Liver (tissue), 9 donors: ENCODE data around the gene PSMD14. TPM values are rescaled to one million over a fixed set of nuclear protein-coding genes. Genes with fewer than 3 reads are reported as not detected.

Experiments used
- DNase-seq: peaks from one replicate; pipeline ENCODE4 v3.0.0-alpha.2; 2017; ENCODE audit warnings: low spot score
- H3K27ac ChIP-seq, 2 donors: one replicate each; pipeline ENCODE4 v1.7.0; 2013; ENCODE audit warnings: inconsistent platforms in 2 of 2, low read length in 2 of 2, control low read depth in 1 of 2, low read depth in 1 of 2, mild to moderate bottlenecking in 1 of 2
- H3K27me3 ChIP-seq, 4 donors: one replicate each; pipeline versions ENCODE4 v1.6.1 to v1.7.0; 2013; ENCODE audit warnings: low read length in 3 of 4, inconsistent platforms in 1 of 4, mild to moderate bottlenecking in 1 of 4, moderate library complexity in 1 of 4; ENCODE audit not compliant: control insufficient read depth in 4 of 4, insufficient read depth in 4 of 4
- H3K36me3 ChIP-seq, 4 donors: one replicate each; pipeline versions ENCODE4 v1.6.1 to v1.7.0; 2013; ENCODE audit warnings: low read length in 3 of 4, mild to moderate bottlenecking in 3 of 4, low read depth in 1 of 4, moderate library complexity in 1 of 4; ENCODE audit not compliant: control insufficient read depth in 4 of 4, insufficient read depth in 3 of 4
- H3K4me1 ChIP-seq, 4 donors: one replicate each; pipeline versions ENCODE4 v1.6.1 to v1.7.0; 2013; ENCODE audit warnings: low read length in 3 of 4, mild to moderate bottlenecking in 3 of 4, moderate library complexity in 1 of 4; ENCODE audit not compliant: control insufficient read depth in 4 of 4, insufficient read depth in 4 of 4
- H3K4me3 ChIP-seq, 3 donors: one replicate each; pipeline versions ENCODE4 v1.6.1 to v1.7.0; 2013; ENCODE audit warnings: low read length in 3 of 3, control low read depth in 1 of 3, low read depth in 1 of 3, mild to moderate bottlenecking in 1 of 3
- H3K9ac ChIP-seq, 2 donors: one replicate each; pipeline ENCODE4 v1.7.0; 2013; ENCODE audit warnings: low read length in 2 of 2, mild to moderate bottlenecking in 2 of 2, moderate library complexity in 2 of 2, control low read depth in 1 of 2, low read depth in 1 of 2
- H3K9me3 ChIP-seq, 4 donors: one replicate each; pipeline versions ENCODE4 v1.6.1 to v1.7.0; 2013; ENCODE audit warnings: low read length in 3 of 4; ENCODE audit not compliant: control insufficient read depth in 4 of 4
- ATF3 ChIP-seq: IDR thresholded peaks from 2 replicates; pipeline ENCODE4 v1.6.1; 2016; ENCODE audit warnings: antibody characterized with exemption
- CTCF ChIP-seq: fragments of 150-350 bp; IDR thresholded peaks from 2 replicates; pipeline ENCODE4 v1.5.1; 2017; ENCODE audit warnings: improper control_type of control experiment, low read depth, low read length; ENCODE audit not compliant: missing input control
- EGR1 ChIP-seq, 2 donors: IDR thresholded peaks; 2 replicates each; pipeline ENCODE4 v1.6.1; 2016 to 2018; ENCODE audit warnings: antibody characterized with exemption in 2 of 2, low read depth in 2 of 2
- FOXA1 ChIP-seq: IDR thresholded peaks from 2 replicates; pipeline ENCODE4 v1.6.1; 2016; ENCODE audit warnings: antibody characterized with exemption
- FOXA2 ChIP-seq: IDR thresholded peaks from 2 replicates; pipeline ENCODE4 v1.6.1; 2016; ENCODE audit warnings: antibody characterized with exemption
- GABPA ChIP-seq, 2 donors: IDR thresholded peaks in 1 of 2; conservative IDR thresholded peaks in 1 of 2; 2 replicates each; pipeline ENCODE4 v1.6.1; 2016; ENCODE audit warnings: antibody characterized with exemption in 2 of 2, mild to moderate bottlenecking in 1 of 2, moderate library complexity in 1 of 2
- HNF4A ChIP-seq, 2 donors: conservative IDR thresholded peaks; 2 replicates each; pipeline ENCODE4 v1.6.1; 2016; ENCODE audit warnings: antibody characterized with exemption in 2 of 2, mild to moderate bottlenecking in 2 of 2
- HNF4G ChIP-seq: IDR thresholded peaks from 2 replicates; pipeline ENCODE4 v1.6.1; 2016; ENCODE audit warnings: antibody characterized with exemption
- JUND ChIP-seq, 2 donors: IDR thresholded peaks; 2 replicates each; pipeline ENCODE4 v1.6.1; 2016; ENCODE audit warnings: antibody characterized with exemption in 2 of 2
- MAX ChIP-seq: IDR thresholded peaks from 2 replicates; pipeline ENCODE4 v1.6.1; 2016; ENCODE audit warnings: antibody characterized with exemption
- NR2F2 ChIP-seq: IDR thresholded peaks from 2 replicates; pipeline ENCODE4 v1.6.1; 2016; ENCODE audit warnings: antibody characterized with exemption
- RAD21 ChIP-seq, 2 donors: IDR thresholded peaks; 2 replicates each; pipeline ENCODE4 v1.6.1; 2016; ENCODE audit warnings: antibody characterized with exemption in 2 of 2, mild to moderate bottlenecking in 2 of 2
- REST ChIP-seq: IDR thresholded peaks from 2 replicates; pipeline ENCODE4 v1.6.1; 2016; ENCODE audit warnings: antibody characterized with exemption, mild to moderate bottlenecking
- RXRA ChIP-seq, 2 donors: IDR thresholded peaks; 2 replicates each; pipeline ENCODE4 v1.6.1; 2017 to 2018; ENCODE audit warnings: antibody characterized with exemption in 2 of 2, mild to moderate bottlenecking in 1 of 2
- SP1 ChIP-seq: IDR thresholded peaks from 2 replicates; pipeline ENCODE4 v1.6.1; 2018; ENCODE audit warnings: antibody characterized with exemption, mild to moderate bottlenecking
- TAF1 ChIP-seq: conservative IDR thresholded peaks from 2 replicates; pipeline ENCODE4 v1.6.1; 2016; ENCODE audit warnings: antibody characterized with exemption, mild to moderate bottlenecking
- YY1 ChIP-seq: IDR thresholded peaks from 2 replicates; pipeline ENCODE4 v1.6.1; 2016; ENCODE audit warnings: antibody characterized with exemption, mild to moderate bottlenecking
- ZBTB33 ChIP-seq: IDR thresholded peaks from 2 replicates; pipeline ENCODE4 v1.6.1; 2016; ENCODE audit warnings: antibody characterized with exemption
- WGBS: extraction: QIAGEN DNeasy Blood & Tissue Kit; methylation state at CpG from one replicate; pipeline ENCODE4 v1.1.7; 2013; 5-methylcytosine and 5-hydroxymethylcytosine counted together
- polyA plus RNA-seq, 2 donors: library from polyadenylated mRNA; stranded (reverse) in 1 of 2; unstranded in 1 of 2; fragments of 200-250 nt in 1 of 2; fragments of >200 nt in 1 of 2; fragmentation: Nextera tagmentation in 1 of 2; extraction: Ambion mirVana in 1 of 2; gene quantifications; one replicate each; pipeline versions ENCODE4 v1.2.1 to v1.2.3, GENCODE V29; 2013 to 2015
- total RNA-seq, 2 donors: library from RNA; depleted of rRNA; stranded (reverse); fragments of >200 nt; gene quantifications; one replicate each; pipeline ENCODE4 v1.2.3, GENCODE V29; 2014
- donor health status: healthy.
- donor health status: healthy.
- donor health status: healthy.
- donor health status: healthy.
- donor health status: healthy.

The PSMD14 gene
- total and polyA plus RNA-seq, 4 donors, result 32.0 to 37.9 (median 33.7) TPM

- H3K9ac ChIP-seq, result no peak overlapping the region
- no peak overlapping the region for H3K27ac ChIP-seq
- no peaks in the 10 kb centered on the region for H3K27me3 ChIP-seq
- no peak for DNase-seq
- H3K36me3 ChIP-seq, result peaks cover 0 to 14% (median 6%) of the 10 kb centered on the region in 4 donors
- TF ChIP-seq RAD21 (IDR thresholded peaks at IDR 0.05) (no peak), REST (no peak), EGR1 (IDR thresholded peaks at IDR 0.05; ENCODE audit: low read depth in 2 of 2) (no peak), ATF3 (no peak), HNF4A (conservative IDR thresholded peaks at IDR 0.05) (no peak), HNF4G (no peak), MAX (no peak), CTCF (no peak), TAF1 (no peak), ZBTB33 (no peak), GABPA (IDR thresholded peaks at IDR 0.05 in 1 of 2, conservative IDR thresholded peaks at IDR 0.05 in 1 of 2) (no peak), FOXA2 (no peak), YY1 (no peak), NR2F2 (no peak), SP1 (no peak), RXRA (IDR thresholded peaks at IDR 0.05) (no peak), JUND (IDR thresholded peaks at IDR 0.05) (no peak), FOXA1 (no peak)
- no peaks in the 10 kb centered on the region for H3K4me1 ChIP-seq
- H3K4me3 ChIP-seq, result no peak overlapping the region
- no peaks in the 10 kb centered on the region for H3K9me3 ChIP-seq
- WGBS, result 98% methylated on average over 1 of the region's 1 CpG
These were observed 66.2 kb downstream of the PSMD14 start for GRCh38 chr2:161374446-161374845.
